ENCODE measurements around the gene CERS6.
"Not testable (repeated sequence)": the region's sequence is repeated elsewhere in the genome, so short reads cannot be mapped to it uniquely, and the experiment has no call there.

CERS6 gene

GRCh38 chr2:168642873-168643272, 186.8 kb downstream of the CERS6 start:
- no peak for DNase-seq (ENCODE audit: low spot score)

- no peak for DNase-seq (ENCODE audit: low spot score)
Measured at GRCh38 chr2:168643979-168644378, 187.9 kb downstream of the CERS6 start.

GRCh38 chr2:168645696-168646338, 189.7 kb downstream of the CERS6 start:
- no peak for DNase-seq (ENCODE audit: low spot score)

- DNase-seq (ENCODE audit: low spot score), result no peak
Measured at GRCh38 chr2:168649105-168649504, 193.0 kb downstream of the CERS6 start.

GRCh38 chr2:168649562-168649961, 193.5 kb downstream of the CERS6 start:
- DNase-seq (ENCODE audit: low spot score), result no peak

GRCh38 chr2:168650139-168650538, 194.1 kb downstream of the CERS6 start:
- DNase-seq (ENCODE audit: low spot score), result no peak

- DNase-seq (ENCODE audit: low spot score), result no peak
Measured at GRCh38 chr2:168650781-168651180, 194.7 kb downstream of the CERS6 start.

- DNase-seq (ENCODE audit: low spot score), result no peak
Measured at GRCh38 chr2:168652997-168653921, 197.2 kb downstream of the CERS6 start.

GRCh38 chr2:168654705-168655104, 198.6 kb downstream of the CERS6 start:
- DNase-seq (ENCODE audit: low spot score), result no peak

- DNase-seq (ENCODE audit: low spot score), result no peak
Measured at GRCh38 chr2:168655207-168655606, 199.1 kb downstream of the CERS6 start.

GRCh38 chr2:168657378-168657777, 201.3 kb downstream of the CERS6 start:
- DNase-seq (ENCODE audit: low spot score), result not testable (repeated sequence)

GRCh38 chr2:168658706-168659105, 202.6 kb downstream of the CERS6 start:
- DNase-seq (ENCODE audit: low spot score), result no peak

GRCh38 chr2:168660870-168661862, 205.1 kb downstream of the CERS6 start:
- no peak for DNase-seq (ENCODE audit: low spot score)

- no peak for DNase-seq (ENCODE audit: low spot score)
Measured at GRCh38 chr2:168661863-168662256, 205.8 kb downstream of the CERS6 start.

- no peak for DNase-seq (ENCODE audit: low spot score)
Measured at GRCh38 chr2:168662651-168663208, 206.7 kb downstream of the CERS6 start.

- no peak for DNase-seq (ENCODE audit: low spot score)
Measured at GRCh38 chr2:168663993-168664392, 207.9 kb downstream of the CERS6 start.

GRCh38 chr2:168664715-168665114, 208.6 kb downstream of the CERS6 start:
- DNase-seq (ENCODE audit: low spot score), result not testable (repeated sequence)

GRCh38 chr2:168666339-168666738, 210.3 kb downstream of the CERS6 start:
- no peak for DNase-seq (ENCODE audit: low spot score)

GRCh38 chr2:168667156-168667555, 211.1 kb downstream of the CERS6 start:
- no peak for DNase-seq (ENCODE audit: low spot score)

GRCh38 chr2:168669151-168669550, 213.1 kb downstream of the CERS6 start:
- DNase-seq (ENCODE audit: low spot score), result no peak

GRCh38 chr2:168670478-168670877, 214.4 kb downstream of the CERS6 start:
- no peak for DNase-seq (ENCODE audit: low spot score)

- no peak for DNase-seq (ENCODE audit: low spot score)
Measured at GRCh38 chr2:168671932-168672331, 215.9 kb downstream of the CERS6 start.
